Measurements from ENCODE around the gene PTPRD. TPM values are rescaled to one million over a fixed set of nuclear protein-coding genes. Genes with fewer than 3 reads are reported as not detected.

The PTPRD gene
- total and polyA plus RNA-seq, 2 donors (not counting 1 experiment from before 2014, with no cell fraction given) = 0.35 to 4.8 TPM

- Histone ChIP-seq H4K20me1 (ENCODE audit: control insufficient read depth, extremely low read depth, insufficient read depth, low read length) (no peaks in the 10 kb centered on the region), H3K9me3 (ENCODE audit: control insufficient read depth, insufficient read depth, low read depth, low read length) (no peaks in the 10 kb centered on the region), H3K36me3 (ENCODE audit: control insufficient read depth, insufficient read depth, low read length) (no peaks in the 10 kb centered on the region)
These were observed 2047.8 kb downstream of the PTPRD start for GRCh38 chr9:8564960-8565359.

GRCh38 chr9:8560560-8561525 is 2052.0 kb downstream of the PTPRD start:
- Histone ChIP-seq H3K36me3 (ENCODE audit: control insufficient read depth, insufficient read depth, low read length) (no peaks in the 10 kb centered on the region), H3K4me3 (replicated peaks in 1 of 4; ENCODE audit: control extremely low read depth in 1 of 4, insufficient read depth in 1 of 4, low read depth in 3 of 4, low read length in 4 of 4) (no peak overlapping the region), H4K20me1 (ENCODE audit: control insufficient read depth, extremely low read depth, insufficient read depth, low read length) (no peaks in the 10 kb centered on the region), H3K9me3 (ENCODE audit: control insufficient read depth, insufficient read depth, low read depth, low read length) (no peaks in the 10 kb centered on the region), H3K4me2 (ENCODE audit: extremely low read depth, insufficient read depth, low read length) (no peak overlapping the region), H3K79me2 (ENCODE audit: control insufficient read depth, insufficient read depth, low read length) (no peaks in the 10 kb centered on the region), H3K4me1 (ENCODE audit: control insufficient read depth, extremely low read depth, insufficient read depth, low read length) (no peaks in the 10 kb centered on the region), H3K9ac (ENCODE audit: insufficient read depth, low read length) (no peak overlapping the region), H3K27me3 (ENCODE audit: control insufficient read depth, insufficient read depth, low read length) (no peaks in the 10 kb centered on the region), H2AFZ (ENCODE audit: low read length) (no peak overlapping the region), H3K27ac (ENCODE audit: insufficient read depth, low read length) (no peak overlapping the region)
- no peak for TF ChIP-seq EZH2 (IDR thresholded peaks at IDR 0.05; ENCODE audit: low read length, missing control alignments)
- TF ChIP-seq CTCF (conservative IDR thresholded peaks at IDR 0.05 in 1 of 2, IDR thresholded peaks at IDR 0.05 in 1 of 2; ENCODE audit: low read depth in 1 of 2, low read length in 2 of 2) = no peak
- DNase-seq (ENCODE audit: low read depth in 2 of 2) = peak; percentile 13 to 51

More at GRCh38 chr9:8564960-8565359, 2047.8 kb downstream of the PTPRD start:
- Histone ChIP-seq H3K27ac (ENCODE audit: insufficient read depth, low read length) (no peak overlapping the region), H3K79me2 (ENCODE audit: control insufficient read depth, insufficient read depth, low read length) (no peaks in the 10 kb centered on the region), H3K4me2 (ENCODE audit: extremely low read depth, insufficient read depth, low read length) (no peak overlapping the region), H3K9ac (ENCODE audit: insufficient read depth, low read length) (no peak overlapping the region), H3K4me1 (ENCODE audit: control insufficient read depth, extremely low read depth, insufficient read depth, low read length) (no peaks in the 10 kb centered on the region), H2AFZ (ENCODE audit: low read length) (no peak overlapping the region), H3K4me3 (replicated peaks in 1 of 4; ENCODE audit: control extremely low read depth in 1 of 4, insufficient read depth in 1 of 4, low read depth in 3 of 4, low read length in 4 of 4) (no peak overlapping the region), H3K27me3 (ENCODE audit: control insufficient read depth, insufficient read depth, low read length) (no peaks in the 10 kb centered on the region)
- TF ChIP-seq EZH2 (IDR thresholded peaks at IDR 0.05; ENCODE audit: low read length, missing control alignments) (no peak), CTCF (conservative IDR thresholded peaks at IDR 0.05 in 1 of 2, IDR thresholded peaks at IDR 0.05 in 1 of 2; ENCODE audit: low read depth in 1 of 2, low read length in 2 of 2) (no peak)
- no peak for DNase-seq (ENCODE audit: low read depth in 2 of 2)

- Histone ChIP-seq H3K9me3 (ENCODE audit: control insufficient read depth, insufficient read depth, low read depth, low read length) (no peaks in the 10 kb centered on the region), H3K27me3 (ENCODE audit: control insufficient read depth, insufficient read depth, low read length) (no peaks in the 10 kb centered on the region), H3K79me2 (ENCODE audit: control insufficient read depth, insufficient read depth, low read length) (no peaks in the 10 kb centered on the region), H3K4me2 (ENCODE audit: extremely low read depth, insufficient read depth, low read length) (no peak overlapping the region), H3K4me3 (replicated peaks in 1 of 4; ENCODE audit: control extremely low read depth in 1 of 4, insufficient read depth in 1 of 4, low read depth in 3 of 4, low read length in 4 of 4) (no peak overlapping the region), H4K20me1 (ENCODE audit: control insufficient read depth, extremely low read depth, insufficient read depth, low read length) (no peaks in the 10 kb centered on the region), H3K9ac (ENCODE audit: insufficient read depth, low read length) (no peak overlapping the region), H2AFZ (ENCODE audit: low read length) (no peak overlapping the region), H3K36me3 (ENCODE audit: control insufficient read depth, insufficient read depth, low read length) (no peaks in the 10 kb centered on the region), H3K4me1 (ENCODE audit: control insufficient read depth, extremely low read depth, insufficient read depth, low read length) (no peaks in the 10 kb centered on the region), H3K27ac (ENCODE audit: insufficient read depth, low read length) (no peak overlapping the region)
- DNase-seq (ENCODE audit: low read depth in 2 of 2) = peak; percentile 48 to 61
- no peak for TF ChIP-seq EZH2 (IDR thresholded peaks at IDR 0.05; ENCODE audit: low read length, missing control alignments)
- TF ChIP-seq CTCF (conservative IDR thresholded peaks at IDR 0.05 in 1 of 2, IDR thresholded peaks at IDR 0.05 in 1 of 2; ENCODE audit: low read depth in 1 of 2, low read length in 2 of 2) = no peak
These were observed 2054.6 kb downstream of the PTPRD start for GRCh38 chr9:8558176-8558575.

All from fibroblast of lung (primary cell).